H1 (cell line): ENCODE data around the gene MRPL1. TPM values are rescaled to one million over a fixed set of nuclear protein-coding genes. Genes with fewer than 3 reads are reported as not detected.

Source experiments
- CTCF ChIA-PET: fragments of 300-600 bp; sonication (Branson Sonifier 250); formaldehyde crosslinking; loops from one replicate; lab custom pipeline; 2021; ENCODE audit not compliant: partially characterized antibody; lab: Charles Lee
- POLR2A ChIA-PET: fragments of 300-600 bp; sonication (Branson Sonifier 250); formaldehyde crosslinking; loops from one replicate; lab custom pipeline; 2021; ENCODE audit warnings: inconsistent platforms; ENCODE audit not compliant: partially characterized antibody; lab: Charles Lee
- DNase-seq, 2 experiments: peaks; one replicate each; pipeline versions ENCODE4 v3.0.0 to v3.0.0-alpha.2; 2010 to 2022; ENCODE audit warnings: low spot score in 2 of 2, low read depth in 1 of 2, mixed read lengths in 1 of 2
- FAIRE-seq: peaks from 2 replicates; lab custom pipeline; 2011; peaks lifted over from hg19 to GRCh38; lab: Jason Lieb, UNC
- H2AFZ ChIP-seq: 2 replicates; pipeline ENCODE4 v1.8.1; 2012; ENCODE audit warnings: low read length, inconsistent platforms
- H2AK5ac ChIP-seq: 2 replicates; pipeline ENCODE4 v1.6.1; 2013; ENCODE audit warnings: low read depth, low read length
- H2BK120ac ChIP-seq: replicated peaks from 2 replicates; pipeline ENCODE3; 2013; ENCODE audit warnings: low read depth, low read length, inconsistent platforms
- H2BK12ac ChIP-seq: 2 replicates; pipeline ENCODE4 v1.6.1; 2013; ENCODE audit warnings: low read depth, low read length
- H2BK15ac ChIP-seq: 2 replicates; pipeline ENCODE4 v1.6.1; 2013; ENCODE audit warnings: low read length
- H2BK20ac ChIP-seq: 2 replicates; pipeline ENCODE4 v1.6.1; 2013; ENCODE audit warnings: low read length
- H2BK5ac ChIP-seq: 2 replicates; pipeline ENCODE4 v1.6.1; 2013; ENCODE audit warnings: low read depth, low read length
- H3K14ac ChIP-seq: 2 replicates; pipeline ENCODE4 v1.6.1; 2013; ENCODE audit warnings: inconsistent platforms; ENCODE audit not compliant: insufficient read length
- H3K18ac ChIP-seq: 2 replicates; pipeline ENCODE4 v1.6.1; 2013; ENCODE audit warnings: low read length; ENCODE audit errors: extremely low read depth
- H3K23ac ChIP-seq: 2 replicates; pipeline ENCODE4 v1.6.1; 2013; ENCODE audit warnings: inconsistent platforms; ENCODE audit not compliant: insufficient read length
- H3K23me2 ChIP-seq: 2 replicates; pipeline ENCODE4 v1.6.1; 2013; ENCODE audit warnings: low read depth, low read length
- H3K27ac ChIP-seq: 2 replicates; pipeline ENCODE4 v1.6.1; 2011; ENCODE audit warnings: low read depth, low read length, inconsistent platforms
- H3K27me3 ChIP-seq, 4 experiments: replicated peaks in 1 of 4; 1 replicate in 1 of 4; 2 replicates in 3 of 4; pipeline versions ENCODE4 v1.6.1 to v1.8.1; 2011 to 2013; ENCODE audit warnings: low read length in 3 of 4, mild to moderate bottlenecking in 3 of 4, inconsistent platforms in 2 of 4, mixed read lengths in 2 of 4, moderate library complexity in 1 of 4; ENCODE audit not compliant: control insufficient read depth in 3 of 4, insufficient read depth in 3 of 4; ENCODE audit errors: extremely low read depth in 1 of 4
- H3K36me3 ChIP-seq, 4 experiments: 2 replicates each; pipeline versions ENCODE4 v1.6.1 to v1.8.1; 2011 to 2013; ENCODE audit warnings: mild to moderate bottlenecking in 4 of 4, low read length in 3 of 4, moderate library complexity in 2 of 4, control low read depth in 1 of 4, inconsistent platforms in 1 of 4; ENCODE audit not compliant: insufficient read depth in 4 of 4, control insufficient read depth in 2 of 4
- H3K4ac ChIP-seq: replicated peaks from 2 replicates; pipeline ENCODE3; 2013; ENCODE audit warnings: low read length, low read depth, mixed read lengths, inconsistent platforms; ENCODE audit not compliant: insufficient read length
- H3K4me1 ChIP-seq, 4 experiments: replicated peaks in 1 of 4; 1 replicate in 1 of 4; 2 replicates in 3 of 4; pipeline versions ENCODE4 v1.6.1 to v1.8.1; 2011 to 2013; ENCODE audit warnings: low read length in 3 of 4, inconsistent platforms in 2 of 4, mixed read lengths in 1 of 4; ENCODE audit not compliant: insufficient read depth in 4 of 4, control insufficient read depth in 3 of 4
- H3K4me2 ChIP-seq, 2 experiments: 2 replicates each; pipeline versions ENCODE4 v1.6.1 to v1.8.1; 2011 to 2013; ENCODE audit warnings: low read depth in 2 of 2, low read length in 2 of 2, control low read depth in 1 of 2, inconsistent platforms in 1 of 2, mild to moderate bottlenecking in 1 of 2; ENCODE audit not compliant: insufficient read depth in 1 of 2
- H3K4me3 ChIP-seq, 4 experiments: fragments of 200-600, 300-600 bp in 1 of 4; sonication (generic), shearing (Covaris generic), sonication (Bioruptor Twin) in 1 of 4; 2 replicates each; pipeline versions ENCODE4 v1.5.1 to v1.8.1; 2011 to 2016; ENCODE audit warnings: low read length in 4 of 4, low read depth in 3 of 4, control low read depth in 2 of 4, inconsistent platforms in 2 of 4, mild to moderate bottlenecking in 2 of 4, mixed read lengths in 1 of 4, moderate library complexity in 1 of 4; ENCODE audit not compliant: insufficient read depth in 2 of 4; ENCODE audit errors: extremely low read depth in 1 of 4
- H3K56ac ChIP-seq: replicated peaks from 2 replicates; pipeline ENCODE3; 2013; ENCODE audit warnings: low read depth, mild to moderate bottlenecking, mixed read lengths, low read length, inconsistent platforms; ENCODE audit not compliant: insufficient read length
- H3K79me1 ChIP-seq: 2 replicates; pipeline ENCODE4 v1.6.1; 2013; ENCODE audit warnings: low read depth, low read length, control low read depth
- H3K79me2 ChIP-seq, 2 experiments: 2 replicates each; pipeline versions ENCODE4 v1.6.1 to v1.8.1; 2012 to 2013; ENCODE audit warnings: low read length in 2 of 2, mild to moderate bottlenecking in 2 of 2, inconsistent platforms in 1 of 2; ENCODE audit not compliant: insufficient read depth in 2 of 2, control insufficient read depth in 1 of 2
- H3K9ac ChIP-seq, 4 experiments: replicated peaks in 1 of 4; 1 replicate in 1 of 4; 2 replicates in 3 of 4; pipeline versions ENCODE4 v1.6.1 to v1.8.1; 2011 to 2013; ENCODE audit warnings: low read depth in 3 of 4, low read length in 3 of 4, control low read depth in 2 of 4, mild to moderate bottlenecking in 2 of 4, moderate library complexity in 2 of 4, inconsistent platforms in 1 of 4; ENCODE audit errors: extremely low read depth in 1 of 4
- H3K9me3 ChIP-seq, 2 experiments: 2 replicates each; pipeline versions ENCODE4 v1.6.1 to v1.8.1; 2012 to 2013; ENCODE audit warnings: mild to moderate bottlenecking in 2 of 2, moderate library complexity in 2 of 2, control low read depth in 1 of 2, inconsistent platforms in 1 of 2, low read depth in 1 of 2, low read length in 1 of 2, mixed read lengths in 1 of 2; ENCODE audit not compliant: insufficient read depth in 2 of 2
- H4K20me1 ChIP-seq, 2 experiments: replicated peaks in 1 of 2; 2 replicates each; pipeline versions ENCODE3 to v1.8.1; 2011 to 2013; ENCODE audit warnings: inconsistent platforms in 2 of 2, low read length in 2 of 2, mild to moderate bottlenecking in 1 of 2; ENCODE audit not compliant: insufficient read depth in 2 of 2, control insufficient read depth in 1 of 2
- H4K5ac ChIP-seq: 2 replicates; pipeline ENCODE4 v1.6.1; 2013; ENCODE audit warnings: low read length, low read depth, mixed read lengths, inconsistent platforms; ENCODE audit not compliant: insufficient read length
- H4K8ac ChIP-seq: 2 replicates; pipeline ENCODE4 v1.8.0; 2013; ENCODE audit warnings: mild to moderate bottlenecking, moderate library complexity, low read length, inconsistent platforms; ENCODE audit not compliant: insufficient read depth; ENCODE audit errors: extremely low read depth
- H4K91ac ChIP-seq: replicated peaks from 2 replicates; pipeline ENCODE3; 2013; ENCODE audit warnings: low read length, mixed read lengths, inconsistent platforms; ENCODE audit not compliant: insufficient read length
- CHD1 ChIP-seq: IDR thresholded peaks from 2 replicates; pipeline ENCODE4 v1.6.1; 2012; ENCODE audit warnings: low read depth, low read length, improper control_type of control experiment
- FOSL1 ChIP-seq: IDR thresholded peaks from 2 replicates; pipeline ENCODE4 v1.6.1; 2011; ENCODE audit warnings: mild to moderate bottlenecking, low read depth, low read length, moderate library complexity; ENCODE audit not compliant: insufficient read depth
- JUN ChIP-seq: IDR thresholded peaks from 2 replicates; pipeline ENCODE4 v1.6.1; 2011; ENCODE audit warnings: low read depth, mild to moderate bottlenecking, improper control_type of control experiment, low read length
- NANOG ChIP-seq: IDR thresholded peaks from 2 replicates; pipeline ENCODE4 v1.6.1; 2011; ENCODE audit warnings: low read length, low read depth, mild to moderate bottlenecking, inconsistent platforms; ENCODE audit not compliant: insufficient read depth, poor library complexity, severe bottlenecking
- TCF12 ChIP-seq: IDR thresholded peaks from 2 replicates; pipeline ENCODE4 v1.6.1; 2011; ENCODE audit warnings: low read depth, mild to moderate bottlenecking, low read length
- WGBS, 2 experiments: shearing (Covaris generic) in 1 of 2; methylation state at CpG; one replicate each; pipeline versions ENCODE4 v1.1.6 to v1.1.7; 2013 to 2015; ENCODE audit warnings: low lambda C conversion rate in 2 of 2, mixed read lengths in 2 of 2, inconsistent platforms in 1 of 2, low coverage in 1 of 2, missing lambda C conversion rate in 1 of 2; ENCODE audit not compliant: insufficient replicate concordance in 2 of 2, insufficient coverage in 1 of 2, insufficient read length in 1 of 2; ENCODE audit errors: extremely low coverage in 1 of 2, missing lambda C conversion rate in 1 of 2; 5-methylcytosine and 5-hydroxymethylcytosine counted together
- polyA plus RNA-seq, 7 experiments: library from polyadenylated mRNA; depleted of rRNA in 3 of 7; stranded (reverse) in 5 of 7; unstranded in 2 of 7; fragments of >200 nt in 5 of 7; fragments of 200-250 nt in 2 of 7; gene quantifications; 1 replicate in 5 of 7; 2 replicates in 1 of 7; 4 replicates in 1 of 7; pipeline versions ENCODE4 v1.2.1 to v1.2.3, GENCODE V29; 2011 to 2013; ENCODE audit warnings: missing spikeins in 2 of 7, mixed read lengths in 2 of 7
- total RNA-seq: library from RNA; stranded (reverse); fragmentation: NEBNext Ultra II Directional; extraction: Animal tissue kit (Norgen Biotek cat#: 25700); gene quantifications from 2 replicates; pipeline ENCODE4 v1.2.1, GENCODE V29; 2021

The MRPL1 gene
- total and polyA plus RNA-seq, 2 of the 8 experiments (the other 6 are each of a cell fraction or from before 2014, with no cell fraction given) = 9.6 to 37.0 TPM

DNA sequence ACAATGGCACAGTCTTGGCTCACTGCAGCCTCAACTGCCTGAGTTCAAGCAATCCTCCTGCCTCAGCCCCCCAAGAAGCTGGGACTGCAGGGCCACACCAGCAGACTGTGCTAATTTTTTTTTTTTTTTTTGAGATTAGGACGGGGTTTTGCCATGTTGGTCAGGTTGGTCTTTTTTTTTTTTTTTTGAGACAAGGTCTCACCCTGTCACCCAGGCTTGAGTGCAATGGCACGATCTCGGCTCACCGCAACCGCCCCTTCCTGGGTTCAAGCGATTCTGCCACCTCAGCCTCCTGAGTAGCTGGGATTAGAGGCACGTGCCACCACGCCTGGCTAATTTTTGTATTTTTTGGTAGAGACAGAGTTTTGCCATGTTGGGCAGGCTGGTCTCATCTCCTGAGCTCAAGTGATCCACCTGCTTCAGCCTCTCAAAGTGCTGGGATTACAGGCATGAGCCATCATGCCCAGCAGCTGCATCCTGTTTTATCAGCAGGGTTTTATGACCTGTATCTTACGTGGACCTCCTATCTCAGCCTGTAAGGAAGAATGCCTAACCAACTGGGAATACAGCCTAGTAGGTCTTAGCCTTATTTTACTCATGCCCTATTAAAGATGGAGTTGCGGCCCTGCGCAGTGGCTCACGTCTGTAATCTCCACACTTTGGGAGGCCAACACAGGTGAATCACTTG lies 13.2 kb upstream of the MRPL1 start:
- no peak overlapping the region for H3K4me2 ChIP-seq
- no peak overlapping the region for H3K14ac ChIP-seq
- no peak overlapping the region for H3K4ac ChIP-seq
- TF ChIP-seq JUN = no peak
- TF ChIP-seq CHD1 = no peak
- no peak for TF ChIP-seq TCF12
- no peak for TF ChIP-seq FOSL1
- TF ChIP-seq NANOG = no peak
- TF ChIP-seq, all 59 proteins: peak for 0
- no peaks in the 10 kb centered on the region; the same call in 1 of the 2 replicates for H3K23me2 ChIP-seq
- no peaks in the 10 kb centered on the region for H3K9me3 ChIP-seq
- H3K36me3 ChIP-seq = no peaks in the 10 kb centered on the region
- WGBS, 2 experiments = 95% methylated on average over 10 of the region's 12 CpGs; no CpG with 5 or more reads in 1 of the 2 experiments
- no peak overlapping the region for H3K4me3 ChIP-seq
- H4K5ac ChIP-seq = no peak overlapping the region
- H3K27me3 ChIP-seq = no peaks in the 10 kb centered on the region
- H3K9ac ChIP-seq = no peak overlapping the region
- H4K8ac ChIP-seq = no peak overlapping the region
- no peak overlapping the region for H2BK5ac ChIP-seq
- no peak overlapping the region for H2BK20ac ChIP-seq
- no peak overlapping the region for H2BK120ac ChIP-seq
- H2BK15ac ChIP-seq = no peak overlapping the region
- no peak overlapping the region for H3K18ac ChIP-seq
- no peak overlapping the region for H4K91ac ChIP-seq
- no peaks in the 10 kb centered on the region for H3K79me2 ChIP-seq
- H2BK12ac ChIP-seq = no peak overlapping the region
- H3K79me1 ChIP-seq = no peaks in the 10 kb centered on the region
- H2AFZ ChIP-seq = no peak overlapping the region
- H3K27ac ChIP-seq = no peak overlapping the region
- H2AK5ac ChIP-seq = no peak overlapping the region
- no peak overlapping the region for H3K56ac ChIP-seq
- no peak overlapping the region for H3K23ac ChIP-seq
- CTCF ChIA-PET = interaction anchor here (1.4 kb wide), 1 partner anchor 32 kb away, joined by 4 read pairs; no protein-coding TSS in a partner anchor
- FAIRE-seq (no peak), DNase-seq (no peak)
- H3K4me1 ChIP-seq = 0 out of 7 replicates have a peak, but pooled peaks cover 0 to 3% (median 0%) of the 10 kb centered on the region in 4 experiments
- no peaks in the 10 kb centered on the region for H4K20me1 ChIP-seq
- POLR2A ChIA-PET = interaction anchor here (7.0 kb wide), 1 partner anchor 13 kb away, joined by 41 read pairs; the partner anchor contains the start of gene MRPL1
